Left renal pelvis (tissue), 4 donors: ENCODE measurements around the gene PVRIG. TPM values are rescaled to one million over a fixed set of nuclear protein-coding genes. Genes with fewer than 3 reads are reported as not detected.
"Not testable (repeated sequence)": the region's sequence is repeated elsewhere in the genome, so short reads cannot be mapped to it uniquely, and the experiment has no call there.

ENCODE experiments used
- DNase-seq, 4 donors: peaks; one replicate each; pipeline ENCODE4 v3.0.0-alpha.2; 2013; ENCODE audit warnings: low read depth in 4 of 4, low spot score in 3 of 4
- polyA plus RNA-seq, 4 donors: library from polyadenylated mRNA; unstranded; fragments of 120-200 nt; gene quantifications; one replicate each; pipeline ENCODE4 v1.2.1, GENCODE V29; 2013; ENCODE audit not compliant: insufficient read length in 4 of 4

PVRIG gene
- polyA plus RNA-seq, 4 donors: 3.5 to 8.5 (median 5.2) TPM

DNA sequence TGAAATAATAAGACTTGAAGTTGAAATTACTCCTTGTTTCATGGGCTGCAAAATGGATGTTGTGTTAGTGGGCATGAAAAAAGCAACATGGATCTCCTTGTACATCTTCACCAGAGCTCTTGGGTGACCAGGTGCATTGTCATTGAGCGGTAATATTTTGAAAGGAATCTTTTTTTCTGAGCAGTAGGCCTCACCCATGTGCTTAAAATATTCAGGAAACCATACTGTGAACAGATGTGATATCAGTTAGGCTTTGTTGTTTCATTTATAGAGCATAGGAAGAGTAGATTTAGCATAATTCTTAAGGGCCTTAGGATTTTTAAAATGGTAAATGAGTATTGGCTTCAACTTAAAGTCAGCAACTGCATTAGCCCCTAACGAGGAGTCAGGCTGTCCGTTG, 26.8 kb upstream of the PVRIG start:
- no peak for DNase-seq

- DNase-seq: no peak
Observed at GRCh38 chr7:100195222-100195621, 24.5 kb upstream of the PVRIG start.

- DNase-seq: not testable (repeated sequence)
Observed at GRCh38 chr7:100195901-100196322, 23.8 kb upstream of the PVRIG start.

- no peak for DNase-seq
Observed at GRCh38 chr7:100198266-100198665, 21.5 kb upstream of the PVRIG start.

DNA sequence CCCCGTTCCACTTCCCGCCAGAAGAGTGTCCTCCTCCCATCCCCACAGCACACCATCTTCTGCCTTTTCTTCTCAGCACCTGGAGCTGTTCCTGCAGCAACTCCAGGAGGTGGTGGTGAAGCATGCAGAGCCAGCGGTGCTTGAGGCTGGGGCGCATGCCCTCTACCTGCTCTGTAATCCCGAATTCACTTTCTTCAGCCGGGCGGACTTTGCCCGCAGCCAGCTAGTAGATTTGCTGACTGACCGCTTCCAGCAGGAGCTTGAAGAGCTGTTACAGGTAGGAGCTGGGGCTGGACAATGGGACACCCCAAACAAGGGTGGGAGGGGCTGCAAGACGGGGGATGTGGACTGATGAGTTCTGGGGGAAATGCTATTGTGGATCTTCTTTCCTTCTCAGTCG, 19.1 kb upstream of the PVRIG start:
- no peak for DNase-seq

- DNase-seq: no peak
Observed at GRCh38 chr7:100204454-100204853, 15.3 kb upstream of the PVRIG start.

DNA sequence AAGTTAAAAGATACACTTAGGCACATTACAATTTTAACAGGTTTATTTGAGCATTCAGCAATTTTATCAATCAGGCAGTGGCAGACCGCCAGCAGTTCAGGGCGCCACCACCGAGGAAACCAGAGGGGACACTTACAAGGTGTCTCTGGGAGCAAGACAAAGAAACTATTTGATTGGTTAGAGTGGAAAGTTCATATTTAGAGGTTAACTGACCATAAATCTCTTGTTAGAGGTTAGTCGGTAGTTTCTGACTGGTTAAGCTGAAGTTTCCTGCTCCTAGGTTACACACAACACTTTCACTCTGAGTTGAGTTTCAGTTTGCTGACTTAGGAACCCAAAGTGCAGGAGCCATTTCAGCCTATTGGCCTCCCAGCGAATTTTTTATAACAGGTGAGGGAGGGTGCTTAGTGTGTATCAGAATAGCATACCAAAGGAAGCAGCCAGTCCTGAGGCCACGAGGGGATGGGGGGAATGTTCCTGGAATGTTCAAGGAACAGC, 10.8 kb upstream of the PVRIG start:
- DNase-seq: peak in 1 of 4 donors; percentile 48

DNA sequence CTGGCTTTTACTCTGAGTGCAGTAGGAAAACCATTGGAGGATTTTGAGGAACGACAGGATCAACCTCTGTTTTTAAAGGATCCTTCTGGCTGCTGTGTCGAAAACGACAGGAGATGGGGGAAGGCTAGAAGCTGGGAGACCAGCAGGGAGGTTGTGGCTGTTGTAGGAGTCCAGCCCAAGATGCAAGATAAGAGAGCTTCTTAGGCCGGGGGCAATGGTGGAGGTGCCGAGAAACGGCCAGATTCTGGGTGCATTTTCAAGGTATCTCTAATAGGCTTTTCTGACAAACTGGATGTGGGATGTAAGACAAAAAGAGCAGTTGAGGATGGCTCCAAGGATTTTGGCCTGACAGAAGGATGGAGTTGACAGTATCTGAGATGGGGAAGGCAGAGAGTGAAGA, 10.3 kb upstream of the PVRIG start:
- no peak for DNase-seq

GRCh38 chr7:100210805-100211204, 8.9 kb upstream of the PVRIG start:
- no peak for DNase-seq

DNA sequence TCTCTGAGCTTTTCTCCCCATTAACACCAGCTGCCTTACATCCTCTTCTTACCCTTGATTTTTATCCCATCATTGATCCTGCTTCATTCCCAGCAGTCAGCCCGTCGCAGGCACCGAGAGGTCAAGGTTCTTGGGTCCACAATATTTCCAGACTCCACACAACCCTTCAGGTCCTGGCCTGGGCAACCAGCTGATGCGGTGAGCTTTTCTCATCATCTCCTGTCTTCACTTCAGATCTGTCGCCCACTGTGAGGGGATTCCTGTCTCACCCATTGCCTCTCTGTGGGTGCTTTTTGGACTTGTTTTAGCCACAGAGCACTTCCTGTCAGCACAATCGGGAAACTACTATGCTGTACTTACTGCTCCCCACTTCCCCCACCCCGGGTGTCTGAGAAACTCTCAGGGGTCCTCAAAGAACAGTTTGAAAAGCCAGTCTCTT, 8.4 kb upstream of the PVRIG start:
- DNase-seq: no peak

GRCh38 chr7:100212631-100213286, 7.0 kb upstream of the PVRIG start:
- DNase-seq: no peak

DNA sequence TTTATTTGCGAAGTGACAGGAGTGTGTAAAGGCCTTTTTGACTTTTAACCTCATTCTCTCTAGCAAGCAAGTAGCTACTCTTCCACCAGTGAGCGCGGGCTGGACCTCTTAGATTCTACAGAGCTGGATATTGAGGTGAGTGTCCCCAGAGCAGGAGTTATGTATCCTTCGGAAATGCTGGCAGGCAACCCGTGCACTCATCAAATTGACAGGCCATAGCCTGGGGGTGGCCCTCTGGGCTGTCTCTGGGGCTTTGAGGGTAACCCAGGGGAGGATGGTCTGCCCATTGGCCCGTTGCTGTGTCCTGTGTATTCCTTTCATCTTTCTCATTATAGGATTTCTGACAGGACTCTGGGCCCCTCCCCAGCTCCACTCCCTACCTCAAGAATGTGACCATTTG, 6.1 kb upstream of the PVRIG start:
- DNase-seq: no peak

GRCh38 chr7:100214356-100214755, 5.4 kb upstream of the PVRIG start:
- DNase-seq: not testable (repeated sequence)

DNA sequence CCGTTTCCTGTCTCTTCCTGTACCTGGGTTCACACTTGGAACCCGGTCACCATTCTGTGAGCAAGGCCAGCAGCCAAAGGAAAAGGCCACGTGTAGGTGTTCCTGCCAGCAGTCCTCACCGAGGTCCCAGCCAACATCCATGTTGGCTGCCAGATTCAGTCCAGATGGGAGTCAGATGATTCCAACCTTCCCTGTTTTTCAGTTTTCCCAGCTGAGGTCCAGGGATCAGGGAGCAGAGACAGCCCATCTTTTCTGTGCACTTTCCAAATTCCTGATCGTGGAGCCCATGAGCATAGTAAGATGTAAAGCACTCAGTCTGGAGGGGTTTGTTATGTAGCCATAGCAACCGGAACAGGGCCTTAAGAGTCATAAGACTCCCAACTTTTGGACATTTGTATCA, 3.9 kb upstream of the PVRIG start:
- DNase-seq: no peak

DNA sequence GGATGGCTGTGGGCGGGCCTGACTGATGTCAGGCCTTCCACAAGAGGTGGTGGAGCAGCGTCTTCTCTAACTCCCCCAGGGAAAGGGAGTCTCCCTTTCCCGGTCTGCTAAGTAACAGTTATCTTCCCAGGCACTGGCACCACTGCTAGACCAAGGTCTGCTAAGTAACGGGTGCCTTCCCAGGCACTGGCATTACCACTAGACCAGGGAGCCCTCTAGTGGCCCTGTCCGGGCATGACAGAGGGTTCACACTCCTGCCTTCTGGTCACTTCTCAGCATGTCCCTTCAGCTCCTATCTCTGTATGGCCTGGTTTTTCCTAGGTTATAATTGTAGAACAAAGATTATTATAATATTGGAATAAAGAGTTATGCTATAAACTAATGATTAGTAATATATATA, 1.8 kb upstream of the PVRIG start:
- DNase-seq: not testable (repeated sequence)

DNA sequence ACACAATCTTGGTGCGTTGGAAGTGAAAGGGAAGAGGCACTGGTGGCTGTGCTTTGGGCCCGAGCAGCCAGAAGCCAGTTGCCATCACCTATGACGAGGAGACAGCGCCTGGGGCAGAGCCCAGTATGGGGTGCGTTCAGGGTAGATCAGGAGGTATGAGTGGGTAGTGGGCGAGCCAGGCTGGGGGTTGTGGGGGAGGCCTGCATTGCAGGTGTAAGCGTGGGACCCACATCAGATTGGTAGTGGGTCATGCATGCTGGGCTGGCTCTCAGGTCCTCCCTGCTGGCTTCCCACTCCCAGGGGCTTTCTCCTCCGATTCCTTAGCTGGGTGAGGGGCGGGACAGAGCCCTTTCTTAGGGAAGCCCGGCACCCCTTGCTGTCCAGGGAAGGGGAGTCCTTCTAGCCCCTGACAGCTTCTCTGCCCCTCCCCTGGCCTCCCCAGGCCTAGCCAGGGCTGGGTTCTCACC, 445 bp upstream of the PVRIG start:
- DNase-seq: no peak

- DNase-seq: no peak
Observed at GRCh38 chr7:100220586-100221230, 959 bp downstream of the PVRIG start.

DNA sequence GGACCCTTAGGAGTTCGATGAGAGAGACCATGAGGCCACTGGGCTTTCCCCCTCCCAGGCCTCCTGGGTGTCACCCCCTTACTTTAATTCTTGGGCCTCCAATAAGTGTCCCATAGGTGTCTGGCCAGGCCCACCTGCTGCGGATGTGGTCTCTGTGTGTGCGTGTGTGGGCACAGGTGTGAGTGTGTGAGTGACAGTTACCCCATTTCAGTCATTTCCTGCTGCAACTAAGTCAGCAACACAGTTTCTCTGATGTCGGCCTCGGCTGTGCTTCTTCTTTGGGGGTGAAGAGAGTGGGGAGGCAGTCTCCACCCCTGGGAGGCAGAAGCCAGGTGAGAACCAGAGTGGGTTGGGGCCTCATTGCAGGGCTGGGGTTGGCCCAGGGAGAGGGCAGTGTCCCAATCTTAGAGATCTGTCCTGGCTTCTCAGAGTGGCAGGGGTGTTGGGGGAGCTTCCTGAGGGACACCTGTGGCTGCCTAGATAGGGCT, 1.5 kb downstream of the PVRIG start:
- no peak for DNase-seq

DNA sequence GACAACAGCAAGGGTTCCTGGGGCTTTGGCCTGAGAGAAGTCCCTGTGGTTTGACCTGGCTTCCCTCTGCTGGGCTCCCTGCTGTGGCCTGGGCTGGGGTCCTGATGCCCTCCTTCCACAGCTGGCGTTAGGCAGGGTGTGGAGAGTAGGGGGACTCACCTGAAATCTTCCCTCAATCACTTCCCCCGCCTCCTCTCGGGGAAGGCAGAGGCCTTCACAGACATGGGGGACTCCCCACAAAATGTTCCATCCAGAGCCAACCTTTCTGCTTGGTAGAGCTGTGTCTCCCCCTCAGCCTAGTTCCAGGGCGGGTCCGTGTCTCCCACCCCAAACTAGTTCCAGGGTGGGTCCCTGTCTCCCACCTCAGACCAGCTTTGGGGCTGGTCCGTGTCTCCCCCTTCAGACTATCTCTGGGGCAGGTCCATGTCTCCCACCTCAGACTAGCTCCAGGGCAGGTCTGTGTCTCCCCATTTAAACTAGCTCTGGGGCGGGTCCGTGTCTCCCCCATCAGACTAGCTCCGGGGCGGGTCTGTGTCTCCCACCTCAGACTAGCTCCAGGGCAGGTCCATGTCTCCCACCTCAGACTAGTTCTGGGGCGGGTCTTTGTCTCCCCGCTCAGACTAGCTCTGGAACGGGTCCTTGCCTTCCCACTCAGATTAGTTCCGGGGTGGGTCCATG, 2.2 kb downstream of the PVRIG start:
- DNase-seq: no peak

GRCh38 chr7:100222445-100223132, 2.8 kb downstream of the PVRIG start:
- DNase-seq: no peak

DNA sequence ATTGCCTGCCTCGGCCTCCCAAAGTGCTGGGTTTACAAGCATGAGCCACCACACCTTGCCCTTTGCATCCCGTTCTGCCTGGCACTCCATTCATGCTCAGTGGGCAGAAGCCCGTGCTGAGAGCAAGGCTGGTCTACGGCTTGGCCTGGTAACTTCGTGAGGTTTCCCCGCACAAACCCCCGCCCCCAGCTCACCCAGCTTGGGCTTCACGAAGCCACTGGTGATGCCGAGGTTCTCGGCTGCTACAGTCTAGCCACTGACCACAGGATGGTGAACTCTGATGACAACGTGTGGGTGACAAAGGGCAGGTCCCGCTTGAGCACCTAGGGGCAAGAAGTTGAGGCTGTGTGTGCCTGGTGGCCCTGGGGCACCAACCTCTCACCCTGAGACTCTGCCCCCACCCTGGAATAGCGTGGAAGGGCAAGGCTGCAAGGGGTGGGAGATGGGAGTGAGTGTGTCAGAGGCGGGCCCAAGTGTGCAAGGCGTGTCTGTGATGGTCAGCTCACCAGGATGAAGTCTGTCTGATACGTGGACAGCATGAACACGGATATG, 3.7 kb downstream of the PVRIG start:
- DNase-seq: not testable (repeated sequence)
